Gastroesophageal sphincter (tissue), 3 donors: Measurements from ENCODE around the gene CABLES2.

Experiments
- CTCF ChIP-seq, 4 experiments: fragments of 200-600 bp in 2 of 4; fragments of 450-650 bp in 2 of 4; sonication (generic) in 1 of 4; IDR thresholded peaks; one replicate each; pipeline ENCODE4 v1.5.1; 2017 to 2019; ENCODE audit warnings: antibody characterized with exemption in 4 of 4, mild to moderate bottlenecking in 2 of 4, moderate library complexity in 2 of 4
- POLR2A ChIP-seq, 2 donors: fragments of 450-650 bp; IDR thresholded peaks; one replicate each; pipeline ENCODE4 v1.6.1; 2017; ENCODE audit warnings: antibody characterized with exemption in 2 of 2, mild to moderate bottlenecking in 2 of 2, moderate library complexity in 1 of 2
- POLR2AphosphoS5 ChIP-seq: sonication (generic); formaldehyde crosslinking; IDR thresholded peaks from one replicate; pipeline ENCODE4 v1.6.1; 2017; ENCODE audit warnings: antibody characterized with exemption

GRCh38 chr20:62439218-62439617, 32.1 kb upstream of the CABLES2 start:
- TF ChIP-seq POLR2A (IDR thresholded peaks at IDR 0.05) (no peak), CTCF (IDR thresholded peaks at IDR 0.05) (no peak), POLR2AphosphoS5 (no peak)
